HepG2 (cell line): ENCODE data around the gene MACROH2A1. TPM values are rescaled to one million over a fixed set of nuclear protein-coding genes. Genes with fewer than 3 reads are reported as not detected.
A peak's percentile ranks its signal among the peaks of the same experiment; 100 is the strongest.

Experiments
- ARNT2 ChIP-seq: sonication (generic); formaldehyde crosslinking; IDR thresholded peaks from 2 replicates; pipeline ENCODE4 v1.8.0; 2022; ENCODE audit warnings: mild to moderate bottlenecking, low read depth, missing genetic modification reagents, moderate library complexity
- HOXD1 ChIP-seq: sonication (generic); formaldehyde crosslinking; IDR thresholded peaks from 2 replicates; pipeline ENCODE4 v1.5.0; 2020; ENCODE audit warnings: missing genetic modification reagents
- KMT2B ChIP-seq: IDR thresholded peaks from 2 replicates; pipeline ENCODE4 v1.6.1; 2016; ENCODE audit warnings: missing genetic modification reagents, missing compliant biosample characterization
- MAZ ChIP-seq, 2 experiments: sonication (generic) in 1 of 2; formaldehyde crosslinking in 1 of 2; IDR thresholded peaks; 2 replicates each; pipeline versions ENCODE4 v1.5.0 to v1.6.1; 2012 to 2020; ENCODE audit warnings: low read depth in 2 of 2, mild to moderate bottlenecking in 2 of 2, borderline replicate concordance in 1 of 2, improper control_type of control experiment in 1 of 2, low read length in 1 of 2, missing genetic modification reagents in 1 of 2, moderate library complexity in 1 of 2
- NFAT5 ChIP-seq: sonication (generic); formaldehyde crosslinking; IDR thresholded peaks from 2 replicates; pipeline ENCODE4 v1.4.0; 2020; ENCODE audit warnings: missing genetic modification reagents
- SALL1 ChIP-seq: sonication (generic); formaldehyde crosslinking; IDR thresholded peaks from 2 replicates; pipeline ENCODE4 v1.8.0; 2022; ENCODE audit warnings: mild to moderate bottlenecking, missing genetic modification reagents
- TSC22D2 ChIP-seq: sonication (generic); formaldehyde crosslinking; IDR thresholded peaks from 2 replicates; pipeline ENCODE4 v1.5.1; 2020; ENCODE audit warnings: missing genetic modification reagents, mild to moderate bottlenecking, borderline replicate concordance
- ZFP82 ChIP-seq: sonication (generic); formaldehyde crosslinking; IDR thresholded peaks from 2 replicates; pipeline ENCODE4 v1.5.1; 2020; ENCODE audit warnings: mild to moderate bottlenecking, missing genetic modification reagents, borderline replicate concordance
- ZNF44 ChIP-seq: sonication (generic); formaldehyde crosslinking; IDR thresholded peaks from 2 replicates; pipeline ENCODE4 v1.5.1; 2020; ENCODE audit warnings: mild to moderate bottlenecking, missing genetic modification reagents
- ZNF768 ChIP-seq: sonication (generic); formaldehyde crosslinking; IDR thresholded peaks from 2 replicates; pipeline ENCODE4 v1.4.0; 2020; ENCODE audit warnings: missing genetic modification reagents
- polyA plus RNA-seq, 8 experiments: library from polyadenylated mRNA; depleted of rRNA in 3 of 8; stranded (reverse) in 7 of 8; unstranded in 1 of 8; fragments of >200 nt; fragmentation: Illumina TruSeq in 4 of 8; extraction: Trizol in 4 of 8; gene quantifications; 2 replicates each; pipeline versions ENCODE4 v1.2.1 to v1.2.3, GENCODE V29; 2011 to 2016; ENCODE audit warnings: low read depth in 4 of 8, missing spikeins in 1 of 8, mixed read lengths in 1 of 8; ENCODE audit not compliant: insufficient read depth in 1 of 8
- total RNA-seq, 5 experiments: library from RNA; depleted of rRNA; stranded (reverse); fragments of >200 nt; fragmentation: Illumina TruSeq; extraction: Trizol; gene quantifications; 2 replicates each; pipeline ENCODE4 v1.2.3, GENCODE V29; 2016; ENCODE audit warnings: low read depth in 1 of 5
- TF ChIP-seq, protein P1 (sequence below): sonication (generic); formaldehyde crosslinking; IDR thresholded peaks from 2 replicates; pipeline ENCODE4 v1.5.1; 2020; ENCODE audit warnings: mild to moderate bottlenecking, missing genetic modification reagents
- TF ChIP-seq, protein P2 (sequence below): sonication (generic); formaldehyde crosslinking; IDR thresholded peaks from 2 replicates; pipeline ENCODE4 v1.5.0; 2020; ENCODE audit warnings: mild to moderate bottlenecking, missing genetic modification reagents
- TF ChIP-seq, protein P3 (sequence below): IDR thresholded peaks from 2 replicates; pipeline ENCODE4 v1.6.1; 2016; ENCODE audit warnings: mild to moderate bottlenecking, missing biosample characterization, missing genetic modification reagents

Gene MACROH2A1
- total and polyA plus RNA-seq, 2 of the 13 experiments (the other 11 are each of a cell fraction or from before 2014, with no cell fraction given): 69.1 to 158 TPM

GRCh38 chr5:135398855-135399793 lies at the start of gene MACROH2A1 (continued):
- TF ChIP-seq SALL1 (peak; percentile 65; the same call in 1 of the 2 replicates), ZNF44 (CRISPR knock-in tag) (0 out of 2 replicates have a peak, but pooled peaks have one; percentile 32), TSC22D2 (CRISPR knock-in tag) (peak; percentile 35; the same call in 1 of the 2 replicates), HOXD1 (CRISPR knock-in tag) (peak; percentile 69; the same call in 1 of the 2 replicates), ZFP82 (no peak), ARNT2 (CRISPR knock-in tag) (peak; percentile 93), NFAT5 (CRISPR knock-in tag) (peak; percentile 57), MAZ (IDR thresholded peaks at IDR 0.05; ENCODE audit: borderline replicate concordance, low read depth, low read length) (peak; percentile 64; the same call in 1 of the 2 replicates), MAZ (CRISPR knock-in tag; IDR thresholded peaks at IDR 0.05; ENCODE audit: low read depth) (peak; percentile 88), KMT2B (peak; percentile 63; the same call in 1 of the 2 replicates), ZNF768 (CRISPR knock-in tag) (peak; percentile 74; the same call in 1 of the 2 replicates)
- TF ChIP-seq, protein P1, sequence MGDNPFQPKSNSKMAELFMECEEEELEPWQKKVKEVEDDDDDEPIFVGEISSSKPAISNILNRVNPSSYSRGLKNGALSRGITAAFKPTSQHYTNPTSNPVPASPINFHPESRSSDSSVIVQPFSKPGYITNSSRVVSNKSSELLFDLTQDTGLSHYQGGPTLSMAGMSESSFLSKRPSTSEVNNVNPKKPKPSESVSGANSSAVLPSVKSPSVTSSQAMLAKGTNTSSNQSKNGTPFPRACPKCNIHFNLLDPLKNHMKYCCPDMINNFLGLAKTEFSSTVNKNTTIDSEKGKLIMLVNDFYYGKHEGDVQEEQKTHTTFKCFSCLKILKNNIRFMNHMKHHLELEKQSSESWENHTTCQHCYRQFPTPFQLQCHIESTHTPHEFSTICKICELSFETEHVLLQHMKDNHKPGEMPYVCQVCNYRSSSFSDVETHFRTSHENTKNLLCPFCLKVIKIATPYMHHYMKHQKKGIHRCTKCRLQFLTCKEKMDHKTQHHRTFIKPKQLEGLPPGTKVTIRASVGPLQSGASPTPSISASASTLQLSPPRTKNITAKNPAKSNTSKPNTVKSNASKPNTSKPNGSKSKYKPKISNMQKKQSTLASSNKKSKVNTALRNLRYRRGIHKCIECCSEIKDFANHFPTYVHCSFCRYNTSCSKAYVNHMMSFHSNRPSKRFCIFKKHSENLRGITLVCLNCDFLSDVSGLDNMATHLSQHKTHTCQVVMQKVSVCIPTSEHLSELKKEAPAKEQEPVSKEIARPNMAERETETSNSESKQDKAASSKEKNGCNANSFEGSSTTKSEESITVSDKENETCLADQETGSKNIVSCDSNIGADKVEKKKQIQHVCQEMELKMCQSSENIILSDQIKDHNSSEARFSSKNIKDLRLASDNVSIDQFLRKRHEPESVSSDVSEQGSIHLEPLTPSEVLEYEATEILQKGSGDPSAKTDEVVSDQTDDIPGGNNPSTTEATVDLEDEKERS (CRISPR knock-in tag): no peak
- TF ChIP-seq, protein P2, sequence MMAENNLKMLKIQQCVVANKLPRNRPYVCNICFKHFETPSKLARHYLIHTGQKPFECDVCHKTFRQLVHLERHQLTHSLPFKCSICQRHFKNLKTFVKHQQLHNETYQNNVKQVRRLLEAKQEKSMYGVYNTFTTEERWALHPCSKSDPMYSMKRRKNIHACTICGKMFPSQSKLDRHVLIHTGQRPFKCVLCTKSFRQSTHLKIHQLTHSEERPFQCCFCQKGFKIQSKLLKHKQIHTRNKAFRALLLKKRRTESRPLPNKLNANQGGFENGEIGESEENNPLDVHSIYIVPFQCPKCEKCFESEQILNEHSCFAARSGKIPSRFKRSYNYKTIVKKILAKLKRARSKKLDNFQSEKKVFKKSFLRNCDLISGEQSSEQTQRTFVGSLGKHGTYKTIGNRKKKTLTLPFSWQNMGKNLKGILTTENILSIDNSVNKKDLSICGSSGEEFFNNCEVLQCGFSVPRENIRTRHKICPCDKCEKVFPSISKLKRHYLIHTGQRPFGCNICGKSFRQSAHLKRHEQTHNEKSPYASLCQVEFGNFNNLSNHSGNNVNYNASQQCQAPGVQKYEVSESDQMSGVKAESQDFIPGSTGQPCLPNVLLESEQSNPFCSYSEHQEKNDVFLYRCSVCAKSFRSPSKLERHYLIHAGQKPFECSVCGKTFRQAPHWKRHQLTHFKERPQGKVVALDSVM (CRISPR knock-in tag): peak; percentile 24; the same call in 1 of the 2 replicates
- TF ChIP-seq, protein P3, sequence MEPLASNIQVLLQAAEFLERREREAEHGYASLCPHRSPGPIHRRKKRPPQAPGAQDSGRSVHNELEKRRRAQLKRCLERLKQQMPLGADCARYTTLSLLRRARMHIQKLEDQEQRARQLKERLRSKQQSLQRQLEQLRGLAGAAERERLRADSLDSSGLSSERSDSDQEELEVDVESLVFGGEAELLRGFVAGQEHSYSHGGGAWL (CRISPR knock-in tag): no peak
